Mesendoderm (in vitro differentiated cells): ENCODE data around the gene ALKAL2.

Source experiments
- DNase-seq: peaks from one replicate; pipeline ENCODE4 v3.0.0; 2013
- H2AK5ac ChIP-seq: 2 replicates; pipeline ENCODE4 v1.6.1; 2013; ENCODE audit warnings: low read length, inconsistent platforms
- H2BK120ac ChIP-seq: 2 replicates; pipeline ENCODE4 v1.6.1; 2013; ENCODE audit warnings: low read depth, mild to moderate bottlenecking, low read length, moderate library complexity, mixed read lengths
- H2BK15ac ChIP-seq: replicated peaks from 2 replicates; pipeline ENCODE4 v1.6.1; 2013; ENCODE audit warnings: low read depth, mild to moderate bottlenecking, moderate library complexity
- H2BK5ac ChIP-seq: 2 replicates; pipeline ENCODE4 v1.6.1; 2013; ENCODE audit warnings: low read length, inconsistent platforms
- H3K18ac ChIP-seq: 2 replicates; pipeline ENCODE4 v1.6.1; 2013; ENCODE audit warnings: mild to moderate bottlenecking, low read length, mixed read lengths
- H3K23ac ChIP-seq: one replicate; pipeline ENCODE4 v1.6.1; 2013; ENCODE audit warnings: low read length
- H3K27ac ChIP-seq: 2 replicates; pipeline ENCODE4 v1.5.1; 2013; ENCODE audit warnings: low read depth, mild to moderate bottlenecking, inconsistent platforms, low read length, moderate library complexity
- H3K27me3 ChIP-seq: 2 replicates; pipeline ENCODE4 v1.6.1; 2013; ENCODE audit warnings: low read length, control low read depth, mild to moderate bottlenecking, inconsistent platforms; ENCODE audit not compliant: insufficient read depth, poor library complexity
- H3K36me3 ChIP-seq: 2 replicates; pipeline ENCODE4 v1.6.1; 2013; ENCODE audit warnings: low read length, inconsistent platforms; ENCODE audit not compliant: control insufficient read depth, insufficient read depth
- H3K4ac ChIP-seq: one replicate; pipeline ENCODE4 v1.6.1; 2013; ENCODE audit warnings: low read depth, mild to moderate bottlenecking, low read length, moderate library complexity
- H3K4me1 ChIP-seq: 2 replicates; pipeline ENCODE4 v1.6.1; 2013; ENCODE audit warnings: low read depth, low read length, inconsistent platforms; ENCODE audit not compliant: control insufficient read depth
- H3K4me2 ChIP-seq: 2 replicates; pipeline ENCODE4 v1.6.1; 2013; ENCODE audit warnings: low read length
- H3K4me3 ChIP-seq: 2 replicates; pipeline ENCODE4 v1.5.1; 2013; ENCODE audit warnings: mild to moderate bottlenecking, low read length
- H3K56ac ChIP-seq: one replicate; pipeline ENCODE4 v1.6.1; 2013; ENCODE audit warnings: low read length
- H3K79me1 ChIP-seq: 2 replicates; pipeline ENCODE4 v1.6.1; 2013; ENCODE audit warnings: low read length, inconsistent platforms
- H3K79me2 ChIP-seq: 2 replicates; pipeline ENCODE4 v1.6.1; 2013; ENCODE audit warnings: mild to moderate bottlenecking, low read length; ENCODE audit not compliant: control insufficient read depth, insufficient read depth
- H3K9ac ChIP-seq: 2 replicates; pipeline ENCODE4 v1.6.1; 2013; ENCODE audit warnings: low read length, inconsistent platforms
- H4K5ac ChIP-seq: one replicate; pipeline ENCODE4 v1.6.1; 2013; ENCODE audit warnings: low read length
- H4K8ac ChIP-seq: one replicate; pipeline ENCODE4 v1.6.1; 2013; ENCODE audit warnings: low read depth, mild to moderate bottlenecking, control low read depth, low read length, moderate library complexity
- WGBS: extraction: QIAGEN DNeasy Blood & Tissue Kit; methylation state at CpG from one replicate; pipeline ENCODE4 v1.1.7; 2013; ENCODE audit warnings: low lambda C conversion rate, missing lambda C conversion rate; ENCODE audit not compliant: insufficient coverage; ENCODE audit errors: extremely low coverage; 5-methylcytosine and 5-hydroxymethylcytosine counted together

Gene ALKAL2

GRCh38 chr2:234421-234820, 53.5 kb downstream of the ALKAL2 start:
- WGBS = no CpG with 5 or more reads among the region's 4 CpGs
- H3K18ac ChIP-seq = no peak overlapping the region
- no peak overlapping the region for H3K56ac ChIP-seq
- no peaks in the 10 kb centered on the region for H3K27me3 ChIP-seq
- H3K4me3 ChIP-seq = no peak overlapping the region
- no peak overlapping the region for H3K4me2 ChIP-seq
- H2BK120ac ChIP-seq = no peak overlapping the region
- H2BK5ac ChIP-seq = no peak overlapping the region
- no peaks in the 10 kb centered on the region for H3K79me2 ChIP-seq
- no peak for DNase-seq
- no peak overlapping the region for H2BK15ac ChIP-seq
- H3K23ac ChIP-seq = no peak overlapping the region
- H4K8ac ChIP-seq = no peak overlapping the region
- H3K9ac ChIP-seq = no peak overlapping the region
- no peak overlapping the region for H3K4ac ChIP-seq
- H3K36me3 ChIP-seq = no peaks in the 10 kb centered on the region
- H3K4me1 ChIP-seq = no peaks in the 10 kb centered on the region
- H3K27ac ChIP-seq = no peak overlapping the region
- no peak overlapping the region for H2AK5ac ChIP-seq
- no peak overlapping the region for H4K5ac ChIP-seq
- no peaks in the 10 kb centered on the region for H3K79me1 ChIP-seq

DNA sequence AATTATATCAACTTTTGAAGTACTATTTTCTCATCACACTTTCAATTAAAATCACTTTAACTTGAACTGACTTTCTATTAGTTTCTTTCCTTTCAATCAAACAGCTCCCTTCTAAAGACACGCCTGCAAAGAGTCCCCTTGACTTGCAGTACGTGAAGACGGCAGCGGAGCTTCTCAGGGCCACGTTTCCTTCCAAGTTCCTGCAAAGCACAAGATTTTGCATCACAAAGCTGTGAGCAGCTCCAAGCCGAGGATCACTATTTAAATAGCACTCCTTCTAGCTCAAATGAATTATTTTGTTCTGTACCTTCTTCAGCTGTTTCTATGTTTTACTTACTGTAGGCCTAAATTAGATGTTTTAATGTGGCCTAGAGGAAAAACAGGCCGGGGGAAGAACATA, 54.9 kb downstream of the ALKAL2 start:
- Histone ChIP-seq H3K9ac (no peak overlapping the region), H3K4me1 (no peaks in the 10 kb centered on the region), H3K79me1 (no peaks in the 10 kb centered on the region), H3K27ac (no peak overlapping the region), H3K79me2 (no peaks in the 10 kb centered on the region), H3K23ac (no peak overlapping the region), H2BK120ac (no peak overlapping the region), H3K27me3 (no peaks in the 10 kb centered on the region), H3K4me3 (no peak overlapping the region), H2BK15ac (no peak overlapping the region), H2AK5ac (no peak overlapping the region), H3K56ac (no peak overlapping the region), H3K4me2 (no peak overlapping the region), H3K4ac (no peak overlapping the region), H3K18ac (no peak overlapping the region), H3K36me3 (no peaks in the 10 kb centered on the region), H2BK5ac (no peak overlapping the region), H4K8ac (no peak overlapping the region), H4K5ac (no peak overlapping the region)
- peak; percentile 29 for DNase-seq
- WGBS = no CpG with 5 or more reads among the region's 7 CpGs

- Histone ChIP-seq H3K4me3 (no peak overlapping the region), H3K23ac (no peak overlapping the region), H3K56ac (no peak overlapping the region), H3K36me3 (no peaks in the 10 kb centered on the region), H3K9ac (no peak overlapping the region), H3K27ac (no peak overlapping the region), H3K18ac (no peak overlapping the region), H3K79me2 (no peaks in the 10 kb centered on the region), H2AK5ac (no peak overlapping the region), H4K8ac (no peak overlapping the region), H2BK5ac (no peak overlapping the region), H3K4me1 (no peaks in the 10 kb centered on the region), H3K4me2 (no peak overlapping the region), H4K5ac (no peak overlapping the region), H2BK15ac (no peak overlapping the region), H3K27me3 (no peaks in the 10 kb centered on the region), H3K79me1 (no peaks in the 10 kb centered on the region), H3K4ac (no peak overlapping the region), H2BK120ac (no peak overlapping the region)
- no CpG with 5 or more reads among the region's 9 CpGs for WGBS
- DNase-seq = no peak
Measured at GRCh38 chr2:231521-232185, 56.2 kb downstream of the ALKAL2 start.
